Mesenchymal stem cell (in vitro differentiated cells and primary cell): ENCODE data around the gene SV2C.
A peak's percentile ranks its signal among the peaks of the same experiment; 100 is the strongest.

Experiments used
- DNase-seq: peaks from one replicate; pipeline ENCODE4 v3.0.0-alpha.2; 2013
- H2AFZ ChIP-seq: one replicate; pipeline ENCODE4 v1.6.1; 2013; ENCODE audit warnings: low read depth, mild to moderate bottlenecking, control low read depth, inconsistent platforms, low read length, moderate library complexity
- H2AK5ac ChIP-seq: 2 replicates; pipeline ENCODE4 v1.6.1; 2013; ENCODE audit warnings: low read length, moderate library complexity, mild to moderate bottlenecking, inconsistent platforms; ENCODE audit not compliant: severe bottlenecking
- H2BK120ac ChIP-seq: one replicate; pipeline ENCODE4 v1.6.1; 2013; ENCODE audit warnings: low read depth, mild to moderate bottlenecking, inconsistent platforms, low read length, moderate library complexity
- H2BK12ac ChIP-seq, 2 experiments: one replicate each; pipeline ENCODE4 v1.6.1; 2013; ENCODE audit warnings: inconsistent platforms in 2 of 2, low read length in 2 of 2, mild to moderate bottlenecking in 2 of 2, moderate library complexity in 2 of 2, control low read depth in 1 of 2
- H2BK15ac ChIP-seq: one replicate; pipeline ENCODE4 v1.6.1; 2013; ENCODE audit warnings: mild to moderate bottlenecking, low read depth, inconsistent platforms; ENCODE audit not compliant: poor library complexity, severe bottlenecking
- H2BK5ac ChIP-seq: 2 replicates; pipeline ENCODE4 v1.6.1; 2013; ENCODE audit warnings: low read depth, mild to moderate bottlenecking, low read length, control low read depth, inconsistent platforms; ENCODE audit not compliant: poor library complexity, severe bottlenecking
- H3K14ac ChIP-seq, 2 experiments: one replicate each; pipeline ENCODE4 v1.6.1; 2013; ENCODE audit warnings: inconsistent platforms in 2 of 2, low read length in 2 of 2, control low read depth in 1 of 2, mild to moderate bottlenecking in 1 of 2, moderate library complexity in 1 of 2
- H3K18ac ChIP-seq, 2 experiments: one replicate each; pipeline ENCODE4 v1.6.1; 2013; ENCODE audit warnings: inconsistent platforms in 2 of 2, low read length in 2 of 2, control low read depth in 1 of 2, low read depth in 1 of 2, mild to moderate bottlenecking in 1 of 2
- H3K23ac ChIP-seq, 2 experiments: one replicate each; pipeline ENCODE4 v1.6.1; 2013; ENCODE audit warnings: inconsistent platforms in 2 of 2, low read length in 2 of 2, mild to moderate bottlenecking in 2 of 2, moderate library complexity in 2 of 2, control low read depth in 1 of 2
- H3K27ac ChIP-seq: 2 replicates; pipeline ENCODE4 v1.5.1; 2013; ENCODE audit warnings: mild to moderate bottlenecking, moderate library complexity, low read length, control low read depth, inconsistent platforms; ENCODE audit not compliant: poor library complexity, severe bottlenecking
- H3K27me3 ChIP-seq, 2 experiments: 2 replicates each; pipeline versions ENCODE4 v1.6.1 to v1.7.0; 2013; ENCODE audit warnings: low read length in 2 of 2, mild to moderate bottlenecking in 2 of 2, moderate library complexity in 2 of 2, control low read depth in 1 of 2, inconsistent platforms in 1 of 2; ENCODE audit not compliant: control insufficient read depth in 1 of 2, insufficient read depth in 1 of 2
- H3K36me3 ChIP-seq, 2 experiments: 2 replicates each; pipeline versions ENCODE4 v1.6.1 to v1.7.0; 2013; ENCODE audit warnings: low read length in 2 of 2, control low read depth in 1 of 2, inconsistent platforms in 1 of 2, low read depth in 1 of 2, mild to moderate bottlenecking in 1 of 2; ENCODE audit not compliant: insufficient read depth in 2 of 2, control insufficient read depth in 1 of 2
- H3K4ac ChIP-seq, 2 experiments: one replicate each; pipeline ENCODE4 v1.6.1; 2013; ENCODE audit warnings: inconsistent platforms in 2 of 2, low read length in 2 of 2, mild to moderate bottlenecking in 2 of 2, moderate library complexity in 2 of 2, control low read depth in 1 of 2, low read depth in 1 of 2
- H3K4me1 ChIP-seq: 2 replicates; pipeline ENCODE4 v1.6.1; 2013; ENCODE audit warnings: low read depth, low read length, control low read depth; ENCODE audit not compliant: control insufficient read depth, insufficient read depth
- H3K4me2 ChIP-seq: 2 replicates; pipeline ENCODE4 v1.6.1; 2013; ENCODE audit warnings: low read length, mild to moderate bottlenecking, inconsistent platforms; ENCODE audit not compliant: poor library complexity, severe bottlenecking
- H3K4me3 ChIP-seq, 2 experiments: 2 replicates each; pipeline versions ENCODE4 v1.5.1 to v1.7.0; 2013; ENCODE audit warnings: low read length in 2 of 2, mild to moderate bottlenecking in 2 of 2, control low read depth in 1 of 2, low read depth in 1 of 2; ENCODE audit not compliant: insufficient read depth in 1 of 2
- H3K79me1 ChIP-seq: replicated peaks from 2 replicates; pipeline ENCODE4 v1.6.1; 2013; ENCODE audit warnings: mild to moderate bottlenecking, control low read depth, low read length, inconsistent platforms; ENCODE audit not compliant: poor library complexity, severe bottlenecking
- H3K9ac ChIP-seq: 2 replicates; pipeline ENCODE4 v1.7.0; 2013; ENCODE audit warnings: mild to moderate bottlenecking, low read length, moderate library complexity
- H3K9me3 ChIP-seq: 2 replicates; pipeline ENCODE4 v1.7.0; 2013; ENCODE audit warnings: mild to moderate bottlenecking, low read length; ENCODE audit not compliant: control insufficient read depth
- H4K8ac ChIP-seq: one replicate; pipeline ENCODE4 v1.6.1; 2013; ENCODE audit warnings: inconsistent platforms, mild to moderate bottlenecking, low read length, moderate library complexity
- H4K91ac ChIP-seq: one replicate; pipeline ENCODE4 v1.6.1; 2013; ENCODE audit warnings: mild to moderate bottlenecking, low read length, inconsistent platforms
- WGBS: methylation state at CpG from one replicate; pipeline ENCODE4 v1.1.7; 2013; ENCODE audit warnings: mixed read lengths; 5-methylcytosine and 5-hydroxymethylcytosine counted together

The SV2C gene

GRCh38 chr5:76273206-76273885 is 190.2 kb downstream of the SV2C start:
- DNase-seq, result no peak
- Histone ChIP-seq H2BK5ac (no peak overlapping the region), H3K4me3 (no peak overlapping the region), H3K79me1 (no peaks in the 10 kb centered on the region), H3K9ac (no peak overlapping the region), H3K4me2 (no peak overlapping the region), H4K8ac (no peak overlapping the region), H3K23ac (no peak overlapping the region), H3K27me3 (peaks cover 0 to 5% of the 10 kb centered on the region in 2 experiments), H3K9me3 (no peaks in the 10 kb centered on the region), H4K91ac (no peak overlapping the region), H3K27ac (no peak overlapping the region), H2AFZ (no peak overlapping the region), H2BK120ac (no peak overlapping the region), H2BK12ac (no peak overlapping the region), H2AK5ac (no peak overlapping the region), H3K14ac (no peak overlapping the region), H3K4me1 (peaks cover 1% of the 10 kb centered on the region), H3K18ac (no peak overlapping the region), H3K36me3 (no peaks in the 10 kb centered on the region), H3K4ac (no peak overlapping the region), H2BK15ac (no peak overlapping the region)
- WGBS, result 40% methylated on average over 8 of the region's 8 CpGs

GRCh38 chr5:76274571-76274970 is 191.4 kb downstream of the SV2C start:
- Histone ChIP-seq H2AK5ac (no peak overlapping the region), H3K4ac (no peak overlapping the region), H3K36me3 (no peaks in the 10 kb centered on the region), H4K91ac (no peak overlapping the region), H2BK15ac (no peak overlapping the region), H3K18ac (no peak overlapping the region), H3K4me3 (no peak overlapping the region), H2BK120ac (no peak overlapping the region), H3K79me1 (no peaks in the 10 kb centered on the region), H3K9me3 (no peaks in the 10 kb centered on the region), H3K27ac (no peak overlapping the region), H3K4me2 (no peak overlapping the region), H3K4me1 (peaks cover 1% of the 10 kb centered on the region), H2BK5ac (no peak overlapping the region), H3K27me3 (peaks cover 0 to 9% of the 10 kb centered on the region in 2 experiments), H3K14ac (no peak overlapping the region), H3K23ac (no peak overlapping the region), H4K8ac (no peak overlapping the region), H3K9ac (no peak overlapping the region), H2AFZ (no peak overlapping the region), H2BK12ac (no peak overlapping the region)
- no peak for DNase-seq

GRCh38 chr5:76277736-76278135 is 194.6 kb downstream of the SV2C start:
- H3K9me3 ChIP-seq, result no peaks in the 10 kb centered on the region
- H4K8ac ChIP-seq, result no peak overlapping the region
- no peak overlapping the region for H3K18ac ChIP-seq
- no peaks in the 10 kb centered on the region for H3K79me1 ChIP-seq
- no peak overlapping the region for H2BK5ac ChIP-seq
- no peak for DNase-seq
- H3K23ac ChIP-seq, result no peak overlapping the region
- peaks cover 0 to 9% of the 10 kb centered on the region in 2 experiments for H3K27me3 ChIP-seq
- no peak overlapping the region for H2BK12ac ChIP-seq
- H2AK5ac ChIP-seq, result no peak overlapping the region
- no peak overlapping the region for H3K4ac ChIP-seq
- H4K91ac ChIP-seq, result no peak overlapping the region
- H3K4me1 ChIP-seq, result no peaks in the 10 kb centered on the region
- H3K27ac ChIP-seq, result no peak overlapping the region
- H3K14ac ChIP-seq, result no peak overlapping the region
- H2AFZ ChIP-seq, result no peak overlapping the region
- no peak overlapping the region for H2BK15ac ChIP-seq
- no peak overlapping the region for H3K4me3 ChIP-seq
- H3K4me2 ChIP-seq, result peak overlapping the region; percentile 41
- no peak overlapping the region for H3K9ac ChIP-seq
- H2BK120ac ChIP-seq, result no peak overlapping the region
- H3K36me3 ChIP-seq, result no peaks in the 10 kb centered on the region

GRCh38 chr5:76278261-76278789 is 195.1 kb downstream of the SV2C start:
- H2AK5ac ChIP-seq, result no peak overlapping the region
- no peak overlapping the region for H4K8ac ChIP-seq
- no peak overlapping the region for H3K4me2 ChIP-seq
- H2BK120ac ChIP-seq, result no peak overlapping the region
- H3K4me1 ChIP-seq, result no peaks in the 10 kb centered on the region
- DNase-seq, result no peak
- peaks cover 0 to 9% of the 10 kb centered on the region in 2 experiments for H3K27me3 ChIP-seq
- H3K4me3 ChIP-seq, result no peak overlapping the region
- H3K27ac ChIP-seq, result no peak overlapping the region
- H2AFZ ChIP-seq, result no peak overlapping the region
- WGBS, result 62% methylated on average over 5 of the region's 5 CpGs
- H3K14ac ChIP-seq, result no peak overlapping the region
- no peak overlapping the region for H3K9ac ChIP-seq
- H3K9me3 ChIP-seq, result no peaks in the 10 kb centered on the region
- no peak overlapping the region for H2BK12ac ChIP-seq
- H2BK5ac ChIP-seq, result no peak overlapping the region
- no peak overlapping the region for H3K18ac ChIP-seq
- no peaks in the 10 kb centered on the region for H3K36me3 ChIP-seq
- H3K23ac ChIP-seq, result no peak overlapping the region
- H4K91ac ChIP-seq, result no peak overlapping the region
- no peak overlapping the region for H2BK15ac ChIP-seq
- H3K79me1 ChIP-seq, result no peaks in the 10 kb centered on the region
- no peak overlapping the region for H3K4ac ChIP-seq
